HFF-Myc (cell line): ENCODE data around the gene VPS13C.
A peak's percentile ranks its signal among the peaks of the same experiment; 100 is the strongest.

ENCODE experiments used
- DNase-seq: peaks from one replicate; pipeline ENCODE4 v3.0.0-alpha.2; 2011; ENCODE audit warnings: low read depth; ENCODE audit errors: extremely low read depth
- H3K4me3 ChIP-seq: replicated peaks from 2 replicates; pipeline ENCODE4 v1.5.1; 2011; ENCODE audit warnings: low read depth, mild to moderate bottlenecking, control low read depth, low read length
- TF ChIP-seq, protein P1 (sequence below): IDR thresholded peaks from 2 replicates; pipeline ENCODE4 v1.5.1; 2012; ENCODE audit warnings: mild to moderate bottlenecking, low read depth, low read length, control low read depth; ENCODE audit errors: missing control alignments

VPS13C gene

DNA sequence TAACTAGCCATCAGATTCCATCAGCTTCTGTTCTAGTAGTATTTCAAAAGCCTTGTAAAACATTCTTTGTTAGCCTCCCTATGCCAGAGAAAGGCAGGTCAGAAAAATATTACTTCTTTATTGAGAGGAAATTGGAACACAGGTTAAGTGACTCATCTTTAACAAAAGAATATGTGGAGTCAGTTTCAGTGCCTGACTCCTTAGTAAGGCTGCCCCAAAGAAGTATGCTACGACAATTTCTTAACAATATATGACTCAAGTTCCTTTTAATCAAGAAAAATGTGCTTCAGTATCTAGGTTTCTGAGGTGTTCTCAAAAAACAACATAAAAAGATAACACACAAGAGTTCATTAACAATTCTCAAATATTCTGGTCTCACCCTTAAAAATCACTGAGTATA, 139.2 kb downstream of the VPS13C start:
- no peak overlapping the region for H3K4me3 ChIP-seq
- DNase-seq = no peak
- TF ChIP-seq, protein P1, sequence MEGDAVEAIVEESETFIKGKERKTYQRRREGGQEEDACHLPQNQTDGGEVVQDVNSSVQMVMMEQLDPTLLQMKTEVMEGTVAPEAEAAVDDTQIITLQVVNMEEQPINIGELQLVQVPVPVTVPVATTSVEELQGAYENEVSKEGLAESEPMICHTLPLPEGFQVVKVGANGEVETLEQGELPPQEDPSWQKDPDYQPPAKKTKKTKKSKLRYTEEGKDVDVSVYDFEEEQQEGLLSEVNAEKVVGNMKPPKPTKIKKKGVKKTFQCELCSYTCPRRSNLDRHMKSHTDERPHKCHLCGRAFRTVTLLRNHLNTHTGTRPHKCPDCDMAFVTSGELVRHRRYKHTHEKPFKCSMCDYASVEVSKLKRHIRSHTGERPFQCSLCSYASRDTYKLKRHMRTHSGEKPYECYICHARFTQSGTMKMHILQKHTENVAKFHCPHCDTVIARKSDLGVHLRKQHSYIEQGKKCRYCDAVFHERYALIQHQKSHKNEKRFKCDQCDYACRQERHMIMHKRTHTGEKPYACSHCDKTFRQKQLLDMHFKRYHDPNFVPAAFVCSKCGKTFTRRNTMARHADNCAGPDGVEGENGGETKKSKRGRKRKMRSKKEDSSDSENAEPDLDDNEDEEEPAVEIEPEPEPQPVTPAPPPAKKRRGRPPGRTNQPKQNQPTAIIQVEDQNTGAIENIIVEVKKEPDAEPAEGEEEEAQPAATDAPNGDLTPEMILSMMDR = no peak

DNA sequence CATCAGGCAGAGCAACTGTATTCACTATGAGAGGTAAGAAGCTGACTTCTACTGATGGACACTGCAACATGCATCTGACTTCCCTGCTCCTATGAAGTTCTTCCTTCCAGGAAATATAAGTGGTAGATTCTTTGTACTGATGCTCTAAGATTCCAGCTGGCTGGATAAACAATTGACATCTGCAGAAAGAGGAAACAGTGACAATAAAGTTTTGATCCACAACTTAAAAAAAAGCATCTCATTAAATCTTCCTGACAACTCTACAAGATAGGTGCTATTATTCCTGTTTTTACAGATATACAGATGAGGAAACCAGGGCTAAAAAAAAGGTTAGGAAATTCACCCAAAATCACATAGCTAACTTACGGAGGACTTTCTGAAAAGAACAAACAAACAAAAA, 142.8 kb downstream of the VPS13C start:
- TF ChIP-seq, protein P1 = no peak
- DNase-seq = no peak
- H3K4me3 ChIP-seq = no peak overlapping the region

DNA sequence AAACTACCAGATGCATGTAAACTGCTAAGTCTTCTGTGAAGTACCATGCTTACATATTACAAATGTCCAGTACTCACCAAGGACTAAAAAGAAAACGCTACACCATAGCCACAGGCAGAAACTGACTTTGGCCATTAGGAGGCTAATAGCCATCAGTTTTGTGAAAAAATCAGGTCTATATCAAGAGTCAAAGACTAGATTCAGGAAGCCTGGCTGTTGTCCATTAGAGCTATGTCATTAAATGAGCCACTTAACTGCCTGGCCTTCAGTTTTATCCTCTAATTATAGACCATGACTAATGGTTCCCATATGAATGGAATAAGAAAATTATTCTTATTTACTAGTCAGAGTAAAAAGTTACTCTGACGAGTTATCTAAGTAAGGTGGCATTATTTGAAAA, 144.1 kb downstream of the VPS13C start:
- H3K4me3 ChIP-seq = no peak overlapping the region

DNA sequence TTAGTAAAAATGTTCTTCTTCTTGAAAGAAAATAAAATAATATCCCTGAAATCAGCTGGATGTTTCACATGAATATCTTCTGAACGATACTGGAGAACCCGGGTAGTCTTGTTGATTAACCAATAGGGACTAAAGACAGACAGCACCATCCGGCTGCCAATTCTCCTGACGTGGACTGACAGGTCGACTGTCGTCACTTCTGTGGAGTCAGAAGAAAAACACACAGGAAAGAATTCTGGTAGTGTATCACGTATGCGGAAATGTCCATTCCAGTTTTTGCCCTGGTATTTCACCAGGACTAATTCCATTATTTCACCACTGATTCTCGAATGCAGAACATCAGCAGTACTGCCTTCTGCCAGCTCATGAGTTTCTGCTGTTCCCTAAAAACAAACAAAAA, 144.6 kb downstream of the VPS13C start:
- no peak for DNase-seq
- no peak overlapping the region for H3K4me3 ChIP-seq
- TF ChIP-seq, protein P1 = no peak

More for the DNA sequence above, 144.1 kb downstream of the VPS13C start:
- TF ChIP-seq, protein P1 = no peak
- peak; percentile 12 for DNase-seq

DNA sequence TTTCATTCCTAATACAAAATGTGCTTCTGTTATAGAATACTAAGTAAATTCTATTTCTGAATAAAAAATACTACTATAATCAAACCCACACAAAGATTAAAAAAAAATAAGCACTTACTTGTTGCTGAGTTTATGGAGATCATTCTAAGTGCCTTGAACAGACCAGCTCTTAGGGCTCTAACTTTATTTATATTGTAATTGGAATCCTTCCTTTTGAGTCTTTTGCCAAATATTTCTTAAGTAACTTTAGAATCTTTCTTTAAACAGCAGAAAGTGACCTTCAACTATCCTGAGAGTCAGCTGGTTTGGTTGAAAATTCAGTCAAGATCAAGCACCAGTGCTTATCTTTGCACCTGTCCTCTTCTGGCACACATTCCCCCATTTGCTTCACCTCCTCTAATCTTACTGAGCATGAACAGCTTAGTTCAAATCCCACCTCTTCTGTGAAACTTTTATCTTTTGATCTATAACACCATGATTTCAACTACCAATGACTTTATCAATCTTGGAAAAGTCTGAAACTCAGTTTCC, 149.3 kb downstream of the VPS13C start:
- no peak overlapping the region for H3K4me3 ChIP-seq
- TF ChIP-seq, protein P1 = no peak
- DNase-seq = no peak

DNA sequence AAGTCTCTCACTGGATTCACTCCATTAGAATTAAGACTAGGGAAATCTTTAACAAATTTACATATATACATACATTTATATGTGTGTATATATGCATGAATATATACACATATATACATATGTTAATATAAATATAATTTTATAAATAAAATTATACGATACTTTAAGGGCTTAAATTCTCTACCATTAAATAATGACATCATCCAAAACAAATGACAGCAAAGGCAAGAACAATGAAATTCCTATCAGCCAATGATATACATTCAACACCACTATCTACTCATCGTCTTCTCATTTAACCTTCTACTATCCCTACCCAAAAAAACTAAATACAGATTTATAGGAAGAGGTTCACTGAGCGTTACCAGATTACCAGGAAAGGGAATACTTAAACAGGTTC, 152.0 kb downstream of the VPS13C start:
- no peak overlapping the region for H3K4me3 ChIP-seq
- TF ChIP-seq, protein P1 = no peak
- no peak for DNase-seq

DNA sequence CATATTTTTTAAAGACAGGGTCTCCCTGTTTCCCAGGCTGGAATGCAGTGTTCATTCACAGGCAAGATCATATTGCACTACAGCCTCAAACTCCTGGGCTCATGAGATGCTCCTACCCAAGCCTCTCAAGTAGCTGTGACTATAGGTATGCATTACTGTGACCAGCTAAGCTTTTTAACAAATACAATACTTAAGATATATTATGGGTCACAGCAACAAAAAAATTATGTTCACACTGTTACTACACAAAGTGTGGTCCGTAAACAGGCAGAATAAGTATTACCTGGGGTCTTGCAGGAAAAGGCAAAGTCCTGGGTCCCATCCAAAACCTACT, 152.5 kb downstream of the VPS13C start:
- no peak for DNase-seq
- TF ChIP-seq, protein P1 = no peak
- no peak overlapping the region for H3K4me3 ChIP-seq
